NCI-H1694 treated with DMSO at 0.1 percent for 48 hours (cell line): ENCODE measurements around the gene CC2D1A.

Experiments used
- DNase-seq: peaks from one replicate; lab custom pipeline; 2025; lab: John Stamatoyannopoulos, UW

CC2D1A gene

GRCh38 chr19:13905634-13906520 is at the start of gene CC2D1A, which contains the start of gene BRME1:
Gene CC2D1A (plus strand): TSS chr19:13906201. CDS start chr19:13906442, 241 bp downstream.
Gene BRME1 (minus strand): TSS chr19:13906117. CDS start chr19:13904892, 1,225 bp downstream.
- DNase-seq: peak; percentile 62

- DNase-seq: no peak
These were observed 49.5 kb upstream of the CC2D1A start for GRCh38 chr19:13856497-13856896.

GRCh38 chr19:13859361-13859880 is 46.6 kb upstream of the CC2D1A start:
- DNase-seq: no peak

GRCh38 chr19:13860679-13861391 is 45.2 kb upstream of the CC2D1A start:
- DNase-seq: no peak

GRCh38 chr19:13861392-13861713 is 44.6 kb upstream of the CC2D1A start:
- DNase-seq: no peak

- peak; percentile 32 for DNase-seq
These were observed 44.1 kb upstream of the CC2D1A start for GRCh38 chr19:13861714-13862531.

- DNase-seq: no peak
These were observed 41.8 kb upstream of the CC2D1A start for GRCh38 chr19:13864046-13864666.

GRCh38 chr19:13864667-13865570 is 41.1 kb upstream of the CC2D1A start:
- no peak for DNase-seq

- no peak for DNase-seq
These were observed 40.2 kb upstream of the CC2D1A start for GRCh38 chr19:13865571-13866462.

- no peak for DNase-seq
These were observed 39.4 kb upstream of the CC2D1A start for GRCh38 chr19:13866463-13867046.

- no peak for DNase-seq
These were observed 37.3 kb upstream of the CC2D1A start for GRCh38 chr19:13868663-13869062.

- no peak for DNase-seq
These were observed 36.7 kb upstream of the CC2D1A start for GRCh38 chr19:13869281-13869680.

- no peak for DNase-seq
These were observed 35.1 kb upstream of the CC2D1A start for GRCh38 chr19:13870873-13871272.

- no peak for DNase-seq
These were observed 33.7 kb upstream of the CC2D1A start for GRCh38 chr19:13872339-13872694.

- no peak for DNase-seq
These were observed 33.2 kb upstream of the CC2D1A start for GRCh38 chr19:13872695-13873389.

GRCh38 chr19:13873834-13874515 is 32.0 kb upstream of the CC2D1A start:
- DNase-seq: no peak

GRCh38 chr19:13875824-13876223 is 30.2 kb upstream of the CC2D1A start:
- no peak for DNase-seq

GRCh38 chr19:13876834-13877233 is 29.2 kb upstream of the CC2D1A start, which contains the start of gene NANOS3:
Gene NANOS3 (plus strand): TSS chr19:13877134. CDS start chr19:13877249, 115 bp downstream.
- DNase-seq: no peak
